GM12878 (cell line): ENCODE data around the gene SOX10.

Source experiments
- CBX5 ChIP-seq: sonication (generic); IDR thresholded peaks from 2 replicates; pipeline ENCODE4 v1.6.1; 2016; ENCODE audit warnings: low read depth, moderate library complexity, mild to moderate bottlenecking, inconsistent platforms
- CTCF ChIP-seq, 3 experiments: IDR thresholded peaks in 2 of 3; conservative IDR thresholded peaks in 1 of 3; 2 replicates each; pipeline ENCODE4 v1.5.1; 2011; ENCODE audit warnings: low read depth in 3 of 3, low read length in 3 of 3, mild to moderate bottlenecking in 3 of 3, control low read depth in 2 of 3, moderate library complexity in 2 of 3, inconsistent platforms in 1 of 3, mixed read lengths in 1 of 3; ENCODE audit not compliant: control insufficient read depth in 2 of 3, insufficient read depth in 1 of 3; ENCODE audit errors: extremely low read depth in 1 of 3
- EGR1 ChIP-seq, 2 experiments: IDR thresholded peaks; 1 replicate in 1 of 2; 2 replicates in 1 of 2; pipeline ENCODE4 v1.6.1; 2011 to 2012; ENCODE audit warnings: low read depth in 2 of 2, low read length in 2 of 2, borderline replicate concordance in 1 of 2, mild to moderate bottlenecking in 1 of 2, moderate library complexity in 1 of 2
- IRF3 ChIP-seq: fragments of 450-650 bp; IDR thresholded peaks from 2 replicates; pipeline ENCODE4 v1.6.1; 2014; ENCODE audit warnings: mild to moderate bottlenecking
- NFYB ChIP-seq: IDR thresholded peaks from 2 replicates; pipeline ENCODE4 v1.6.1; 2011; ENCODE audit warnings: low read depth, mild to moderate bottlenecking, low read length, improper control_type of control experiment, moderate library complexity; ENCODE audit not compliant: insufficient read depth
- POLR2A ChIP-seq: IDR thresholded peaks from 2 replicates; pipeline ENCODE4 v1.6.1; 2011; ENCODE audit warnings: low read depth, mild to moderate bottlenecking, low read length
- POLR2AphosphoS2 ChIP-seq: IDR thresholded peaks from 2 replicates; pipeline ENCODE4 v1.6.1; 2011; ENCODE audit warnings: low read depth, mild to moderate bottlenecking, low read length, improper control_type of control experiment, moderate library complexity
- RBBP5 ChIP-seq: fragments of 200-600 bp; sonication (generic); conservative IDR thresholded peaks from 2 replicates; pipeline ENCODE4 v1.6.1; 2016
- SIN3A ChIP-seq: IDR thresholded peaks from 2 replicates; pipeline ENCODE4 v1.6.1; 2012; ENCODE audit warnings: low read depth, low read length, improper control_type of control experiment
- SMAD1 ChIP-seq: fragments of 450-650 bp; IDR thresholded peaks from 2 replicates; pipeline ENCODE4 v1.6.1; 2018; ENCODE audit warnings: mild to moderate bottlenecking, low read depth; ENCODE audit not compliant: partially characterized antibody
- ZNF274 ChIP-seq: IDR thresholded peaks from one replicate; pipeline ENCODE4 v1.8.0; 2011; ENCODE audit not compliant: insufficient read length, insufficient read depth

DNA sequence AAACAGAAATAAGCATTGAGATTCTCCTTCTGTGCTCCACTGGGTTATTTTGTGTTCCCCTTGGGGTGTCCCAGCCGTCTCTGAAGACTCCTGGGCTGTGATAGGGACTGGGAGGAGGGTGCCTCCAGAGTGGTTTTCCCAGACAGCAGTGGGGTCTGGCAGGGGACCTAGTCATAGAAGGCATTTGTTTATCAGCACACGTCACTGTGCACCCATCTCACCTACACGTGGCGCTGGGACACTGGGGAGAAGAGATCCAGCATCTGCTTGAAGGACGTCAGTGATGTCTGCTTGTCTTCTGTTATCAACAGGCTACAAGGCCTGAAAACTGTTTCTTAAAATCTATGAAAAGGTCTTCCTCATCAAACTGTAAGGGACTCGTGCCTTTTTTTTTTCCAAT lies 38.7 kb upstream of the SOX10 start:
- TF ChIP-seq NFYB (no peak), IRF3 (no peak), CBX5 (no peak), SMAD1 (no peak), EGR1 (IDR thresholded peaks at IDR 0.05; ENCODE audit: borderline replicate concordance in 1 of 2, low read depth in 2 of 2, low read length in 2 of 2) (no peak), SIN3A (no peak), POLR2A (no peak), RBBP5 (no peak), CTCF (IDR thresholded peaks at IDR 0.05 in 2 of 3, conservative IDR thresholded peaks at IDR 0.05 in 1 of 3; ENCODE audit: control insufficient read depth in 2 of 3, extremely low read depth in 1 of 3, insufficient read depth in 1 of 3, low read depth in 3 of 3, low read length in 3 of 3) (no peak), POLR2AphosphoS2 (no peak), ZNF274 (no peak)
